ENCODE measurements around the gene CCDC171. TPM values are rescaled to one million over a fixed set of nuclear protein-coding genes. Genes with fewer than 3 reads are reported as not detected.

The CCDC171 gene
- total and polyA plus RNA-seq, 2 of the 13 experiments (the other 11 are each of a cell fraction or from before 2014, with no cell fraction given), result 0.95 to 2.5 TPM

DNA sequence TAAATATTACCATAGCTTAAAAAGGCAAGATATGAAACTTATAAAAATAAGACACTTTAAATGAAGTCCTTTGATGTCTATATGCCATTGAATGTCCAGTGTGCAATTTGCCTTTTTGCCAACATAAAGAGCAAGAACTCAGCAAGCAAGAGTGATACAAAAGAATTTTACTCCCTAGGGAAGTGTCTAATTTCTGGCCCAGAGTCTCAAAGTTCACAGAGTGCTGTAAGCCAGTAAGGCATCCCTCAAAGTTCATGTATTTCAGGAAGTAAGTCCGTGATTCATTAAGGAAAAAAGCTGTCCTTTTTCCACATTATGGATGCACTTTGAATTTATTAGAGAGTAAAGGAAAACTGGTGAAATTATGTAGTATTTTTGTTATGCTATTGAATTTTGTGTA is 185.2 kb downstream of the CCDC171 start:
- FAIRE-seq, result peak; percentile 15
- BruUV-seq (replicated peaks), result no TSS peak
- intact Hi-C loops (cut with micrococcal nuclease; ENCODE audit: unreplicated experiment), result no loop called here
- Histone ChIP-seq H3K27me3 (ENCODE audit: control insufficient read depth in 1 of 2, insufficient read depth in 2 of 2, low read length in 2 of 2) (no peaks in the 10 kb centered on the region), H3K9me3 (ENCODE audit: low read length) (no peaks in the 10 kb centered on the region), H2AFZ (ENCODE audit: low read length) (no peak overlapping the region), H3K27ac (ENCODE audit: extremely low read length, insufficient read depth, low read length) (peak overlapping the region; percentile 18), H3K36me3 (replicated peaks in 1 of 2; ENCODE audit: control insufficient read depth in 1 of 2, insufficient read depth in 2 of 2, low read length in 2 of 2) (no peaks in the 10 kb centered on the region), H3K4me2 (ENCODE audit: low read depth, low read length) (peak overlapping the region; percentile 33; the same call in 1 of the 2 replicates), H3K4me1 (ENCODE audit: insufficient read depth, low read length) (peaks cover 20% of the 10 kb centered on the region), H4K20me1 (ENCODE audit: insufficient read depth, low read length) (no peaks in the 10 kb centered on the region), H3K79me2 (ENCODE audit: insufficient read depth, low read length) (no peaks in the 10 kb centered on the region), H3K9ac (ENCODE audit: insufficient read depth, low read depth, low read length) (no peak overlapping the region), H3K4me3 (replicated peaks in 1 of 3; ENCODE audit: insufficient read depth in 1 of 3, low read depth in 2 of 3, low read length in 3 of 3) (no peak overlapping the region; a peak in 1 of 6 replicates)
- TF ChIP-seq HNF4G (IDR thresholded peaks at IDR 0.05; ENCODE audit: borderline replicate concordance, low read depth, low read length) (peak; percentile 41), HNF4G (CRISPR knock-in tag; IDR thresholded peaks at IDR 0.05; ENCODE audit: borderline replicate concordance, low read depth) (no peak), GTF3A (CRISPR knock-in tag; conservative IDR thresholded peaks at IDR 0.05) (no peak), HNF4A (CRISPR knock-in tag; IDR thresholded peaks at IDR 0.05) (peak; percentile 62)
- in situ Hi-C loops (cut with HindIII; ENCODE audit: extremely low pct_ligation_motif_present, low pct_unique_long_range_greater_than_20kb), result no loop called here
- ChIA-PET CTCF (ENCODE audit: low intra/inter-chr PET ratio, low total read pairs) (no interaction called here), POLR2A (no interaction called here)
- ATAC-seq, result peak; percentile 95
- WGBS (ENCODE audit: low lambda C conversion rate), result 0% methylated on average over 1 of the region's 1 CpG
- DNase-seq (ENCODE audit: low spot score), result peak; percentile 53

DNA sequence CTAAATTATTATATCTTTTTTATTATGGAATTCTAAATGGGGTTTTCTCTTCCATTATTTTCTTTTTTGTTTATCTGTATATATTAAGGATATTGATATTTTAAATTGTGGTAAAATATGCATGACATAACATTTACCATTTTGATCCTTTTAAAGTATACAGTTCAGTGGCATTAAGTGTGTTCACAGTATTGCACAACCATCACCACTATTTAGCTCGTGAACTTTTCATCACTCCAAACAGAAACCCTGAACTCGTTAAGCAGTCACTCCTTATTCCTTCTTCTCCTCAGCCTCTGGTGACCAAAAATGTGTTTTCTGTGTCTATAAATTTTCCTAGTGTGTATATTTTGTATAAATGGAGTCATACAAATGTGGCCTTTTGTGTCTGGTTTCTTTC is 188.2 kb downstream of the CCDC171 start:
- intact Hi-C loops (cut with micrococcal nuclease; ENCODE audit: unreplicated experiment), result no loop called here
- Histone ChIP-seq H3K4me2 (ENCODE audit: low read depth, low read length) (no peak overlapping the region), H4K20me1 (ENCODE audit: insufficient read depth, low read length) (no peaks in the 10 kb centered on the region), H3K36me3 (replicated peaks in 1 of 2; ENCODE audit: control insufficient read depth in 1 of 2, insufficient read depth in 2 of 2, low read length in 2 of 2) (no peaks in the 10 kb centered on the region), H3K9ac (ENCODE audit: insufficient read depth, low read depth, low read length) (no peak overlapping the region), H3K27me3 (ENCODE audit: control insufficient read depth in 1 of 2, insufficient read depth in 2 of 2, low read length in 2 of 2) (no peaks in the 10 kb centered on the region), H3K9me3 (ENCODE audit: low read length) (no peaks in the 10 kb centered on the region), H2AFZ (ENCODE audit: low read length) (no peak overlapping the region), H3K79me2 (ENCODE audit: insufficient read depth, low read length) (no peaks in the 10 kb centered on the region), H3K27ac (ENCODE audit: extremely low read length, insufficient read depth, low read length) (no peak overlapping the region), H3K4me3 (replicated peaks in 1 of 3; ENCODE audit: insufficient read depth in 1 of 3, low read depth in 2 of 3, low read length in 3 of 3) (no peak overlapping the region), H3K4me1 (ENCODE audit: insufficient read depth, low read length) (peaks cover 20% of the 10 kb centered on the region)
- ChIA-PET CTCF (ENCODE audit: low intra/inter-chr PET ratio, low total read pairs) (no interaction called here), POLR2A (no interaction called here)
- no peak for ATAC-seq
- peak; percentile 82 for TF ChIP-seq CEBPB (IDR thresholded peaks at IDR 0.05; ENCODE audit: borderline replicate concordance, low read depth, low read length)
- peak; percentile 58 for TF ChIP-seq CEBPG (CRISPR knock-in tag; IDR thresholded peaks at IDR 0.05)
- no peak for TF ChIP-seq JARID2 (CRISPR knock-in tag; IDR thresholded peaks at IDR 0.05; ENCODE audit: insufficient replicate concordance)
- DNase-seq (ENCODE audit: low spot score), result no peak
- no peak for FAIRE-seq
- no TSS peak for BruUV-seq (replicated peaks)
- WGBS (ENCODE audit: low lambda C conversion rate), result 7% methylated on average over 2 of the region's 2 CpGs
- in situ Hi-C loops (cut with HindIII; ENCODE audit: extremely low pct_ligation_motif_present, low pct_unique_long_range_greater_than_20kb), result no loop called here

Data from HepG2 (cell line).